DMS79 (cell line): ENCODE results near the gene NHS.

Experiments used
- DNase-seq: peaks from one replicate; lab custom pipeline; 2025; lab: John Stamatoyannopoulos, UW

NHS gene

DNA sequence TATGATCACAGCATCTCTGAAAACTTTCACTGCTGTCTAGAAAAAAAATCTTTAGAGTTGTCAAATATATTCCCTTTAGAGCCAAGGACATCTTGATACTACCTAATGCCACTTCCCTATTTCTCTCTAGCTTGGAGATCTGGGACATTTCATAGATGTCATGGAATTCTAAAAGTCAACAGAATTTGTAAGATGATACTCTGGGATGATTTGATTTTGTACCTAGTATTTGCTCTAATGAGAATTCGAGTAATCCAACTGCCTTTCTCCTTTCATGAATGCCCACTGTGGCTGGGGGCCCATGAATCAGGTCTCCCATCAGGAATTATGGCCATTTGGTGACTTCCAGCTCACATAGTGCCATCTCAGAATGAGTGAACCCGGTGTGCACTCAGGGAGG is 73.2 kb downstream of the NHS start:
- DNase-seq, result no peak

DNA sequence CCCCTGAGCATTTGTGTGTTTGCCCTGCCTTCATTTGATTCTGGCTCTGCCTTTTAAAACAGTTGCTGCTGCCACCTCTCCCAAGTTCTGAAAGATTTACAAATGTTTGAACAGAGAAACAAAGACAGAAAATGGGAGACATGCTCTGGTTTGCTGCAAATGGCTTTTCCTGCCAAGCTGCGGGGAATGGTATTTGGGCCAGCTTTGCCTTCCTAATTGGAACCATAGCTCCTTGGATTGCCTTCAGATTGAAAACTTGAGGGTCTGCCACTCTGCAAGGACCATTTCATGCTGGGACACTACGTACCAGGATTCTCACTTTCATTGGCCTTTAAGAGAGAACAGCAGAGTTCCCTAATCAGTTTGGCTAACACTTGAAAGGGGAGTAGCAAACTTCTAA is 74.9 kb downstream of the NHS start:
- DNase-seq, result no peak

DNA sequence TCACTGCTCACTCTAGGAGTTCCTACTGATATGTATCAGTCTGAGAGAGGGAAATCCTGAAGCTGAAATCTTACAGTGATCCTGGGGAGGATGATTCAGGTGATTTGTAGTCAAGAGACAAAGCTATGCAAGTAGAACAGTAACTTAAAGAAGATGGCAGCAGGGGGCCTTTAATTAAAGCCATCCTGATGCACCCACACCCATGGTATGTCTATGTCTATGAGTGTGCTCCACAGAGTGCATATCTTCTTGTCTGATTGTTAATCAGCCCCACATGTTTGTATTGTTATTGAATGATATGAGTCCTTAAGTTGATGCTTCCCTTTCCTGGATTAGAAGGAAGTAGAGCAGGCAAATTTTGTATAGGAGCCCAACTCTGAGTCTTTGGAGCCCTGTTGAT is 78.8 kb downstream of the NHS start:
- DNase-seq, result no peak

DNA sequence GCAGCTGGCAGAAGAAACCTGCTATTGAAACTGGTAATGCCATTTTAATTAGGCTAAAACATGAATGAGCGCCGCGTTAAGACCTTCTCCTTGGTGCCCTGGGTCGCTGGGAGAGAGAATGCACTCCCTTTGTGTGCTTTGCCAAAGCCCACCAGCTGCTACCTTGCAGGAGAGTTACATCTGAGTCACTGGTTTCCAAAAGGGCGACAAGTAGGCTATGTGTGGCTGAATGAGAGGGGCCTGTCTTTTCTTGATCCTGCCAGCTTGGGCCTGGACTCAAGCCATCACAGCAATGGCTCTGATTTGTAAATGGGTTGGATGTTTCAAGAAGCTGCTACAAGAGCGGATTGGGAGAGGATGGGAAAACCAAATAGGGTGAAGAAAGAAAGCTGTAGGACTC is 81.5 kb downstream of the NHS start:
- DNase-seq, result no peak

- no peak for DNase-seq
Measured at GRCh38 chrX:17459008-17459611, 84.1 kb downstream of the NHS start.

DNA sequence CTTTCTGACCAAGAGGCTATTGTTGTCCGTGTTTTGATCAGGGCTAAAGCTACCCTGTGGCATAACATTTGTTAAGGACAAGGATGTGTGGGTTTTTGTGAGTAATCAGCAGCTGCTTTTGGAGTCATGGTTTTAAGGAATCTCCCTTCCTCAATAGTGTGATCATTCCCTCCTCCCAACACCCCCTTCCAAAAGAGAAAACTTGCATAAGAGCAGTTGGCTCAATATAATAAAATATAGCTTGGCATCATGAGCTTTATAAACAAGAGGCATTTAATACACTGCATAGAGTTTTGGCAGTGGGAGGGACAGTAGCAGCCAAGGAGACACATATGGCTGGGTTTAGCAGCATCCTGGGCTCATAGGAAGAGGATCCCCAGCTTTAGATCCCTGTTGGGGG is 84.7 kb downstream of the NHS start:
- DNase-seq, result no peak

GRCh38 chrX:17462881-17463280 is 87.9 kb downstream of the NHS start:
- no peak for DNase-seq

DNA sequence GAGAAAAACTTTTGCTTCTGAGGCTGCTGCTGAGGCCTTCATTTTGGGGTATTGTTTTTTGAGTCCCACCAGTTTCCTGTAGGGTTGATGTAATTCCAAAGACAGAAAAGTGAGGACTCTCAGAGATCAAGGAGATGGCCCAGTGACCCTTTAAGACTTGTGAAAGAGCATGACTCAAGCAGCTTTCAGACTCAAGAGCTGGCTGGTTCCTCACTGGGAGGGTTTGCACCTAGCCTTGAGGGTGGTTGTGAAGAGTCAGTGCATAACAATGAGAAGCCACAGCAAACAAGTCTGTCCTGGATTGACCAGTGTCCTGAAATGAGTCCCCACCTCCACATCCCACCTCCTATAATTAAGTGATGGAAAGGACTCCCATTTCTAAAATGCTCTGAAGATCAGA is 89.2 kb downstream of the NHS start:
- DNase-seq, result no peak

GRCh38 chrX:17465201-17465600 is 90.2 kb downstream of the NHS start:
- DNase-seq, result no peak

DNA sequence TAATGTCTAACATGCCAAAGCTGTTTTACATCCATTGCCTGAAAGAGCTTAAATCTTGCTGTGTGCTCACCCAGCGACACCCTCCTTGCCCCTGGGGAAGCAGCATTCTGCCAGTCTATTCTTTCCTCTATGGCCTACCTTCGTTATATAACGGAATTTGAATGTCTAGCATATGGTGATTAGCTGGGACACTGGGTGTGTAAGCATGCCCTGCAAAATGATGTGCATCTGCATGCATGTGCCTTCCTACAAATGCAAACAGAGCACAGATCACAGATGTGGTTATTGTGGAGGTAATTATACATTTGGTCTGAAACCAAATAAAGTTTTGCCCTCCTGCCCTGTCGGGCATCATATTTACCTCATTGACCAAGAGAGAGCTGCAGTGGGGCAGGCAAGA is 90.8 kb downstream of the NHS start:
- no peak for DNase-seq

- no peak for DNase-seq
Measured at GRCh38 chrX:17470136-17470535, 95.1 kb downstream of the NHS start.

GRCh38 chrX:17471121-17471520 is 96.1 kb downstream of the NHS start:
- no peak for DNase-seq

- DNase-seq, result no peak
Measured at GRCh38 chrX:17471861-17472260, 96.9 kb downstream of the NHS start.

DNA sequence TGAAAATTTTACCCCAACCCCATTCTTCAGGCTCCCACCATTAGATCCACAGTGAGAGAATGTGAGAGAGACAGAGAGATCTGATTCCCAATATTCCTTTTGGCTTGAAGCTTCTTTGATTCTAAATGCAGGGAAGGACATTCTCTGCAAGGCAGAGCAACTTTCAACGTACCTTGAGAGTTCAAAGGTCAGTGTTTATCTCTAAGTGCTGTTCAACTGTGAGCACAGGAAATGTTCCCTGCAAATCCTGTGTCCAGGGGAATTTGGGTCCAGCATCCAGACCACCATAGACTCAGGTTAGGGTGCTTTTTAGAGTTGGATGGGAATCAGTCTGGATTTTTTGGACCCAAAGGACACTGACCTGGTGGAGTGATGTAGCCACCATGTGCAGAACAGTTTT is 97.4 kb downstream of the NHS start:
- DNase-seq, result no peak

- no peak for DNase-seq
Measured at GRCh38 chrX:17473021-17473420, 98.0 kb downstream of the NHS start.

- DNase-seq, result no peak
Measured at GRCh38 chrX:17474892-17475291, 99.9 kb downstream of the NHS start.

DNA sequence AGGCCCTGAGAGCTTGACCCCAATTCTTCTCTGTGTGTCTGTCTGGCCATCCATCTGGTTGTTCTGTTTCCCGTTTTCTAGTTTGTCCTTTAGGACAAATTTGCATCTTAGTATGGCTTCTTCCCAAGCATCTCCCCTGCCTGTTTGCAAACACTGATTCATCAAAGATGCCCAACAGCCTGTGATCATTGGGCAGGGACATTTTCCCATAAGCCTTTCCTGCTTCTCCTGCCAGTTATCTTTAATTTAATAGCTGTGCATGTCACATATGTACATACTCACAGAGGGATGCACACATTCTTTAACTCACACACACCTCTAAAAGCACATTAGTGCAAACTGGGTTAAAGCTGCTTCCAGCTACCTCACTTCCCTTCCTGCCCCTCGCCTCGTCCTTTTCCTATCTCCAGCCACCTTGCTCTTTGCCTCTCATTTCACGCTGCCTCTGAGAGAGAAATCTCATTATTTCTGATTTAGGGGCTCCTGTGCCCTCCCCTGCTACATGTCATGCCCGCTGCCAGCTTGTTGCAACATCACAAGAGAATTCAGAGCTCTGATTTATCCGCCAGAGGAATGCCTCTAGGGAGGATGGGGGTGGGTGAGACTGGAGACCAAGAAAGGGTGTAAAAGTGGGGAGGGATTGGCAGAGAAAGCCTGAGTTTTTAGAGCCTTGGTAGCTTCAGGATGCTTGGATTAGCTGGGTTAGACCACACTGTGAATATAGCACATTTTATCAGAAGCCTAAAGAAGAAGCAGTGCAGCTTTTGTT is 100.6 kb downstream of the NHS start:
- no peak for DNase-seq

DNA sequence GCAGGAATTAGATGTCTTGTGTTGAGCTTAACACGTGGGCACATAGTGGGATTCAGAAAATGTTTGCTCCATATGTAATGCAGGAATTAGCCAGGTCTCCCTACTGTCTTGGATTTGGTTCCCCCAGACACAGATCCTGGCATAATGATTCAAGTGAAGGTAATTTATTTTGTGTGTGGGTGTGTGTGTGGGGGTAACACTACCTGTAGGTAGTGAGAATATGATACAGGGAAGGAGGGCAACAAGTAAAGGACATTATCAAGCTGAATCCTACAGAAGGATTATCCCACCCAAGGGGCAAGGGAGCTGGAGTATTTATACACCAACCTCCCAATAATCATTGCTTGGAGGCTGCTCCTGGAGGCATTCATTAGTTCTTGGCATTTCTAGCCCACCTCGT is 101.4 kb downstream of the NHS start:
- DNase-seq, result no peak

DNA sequence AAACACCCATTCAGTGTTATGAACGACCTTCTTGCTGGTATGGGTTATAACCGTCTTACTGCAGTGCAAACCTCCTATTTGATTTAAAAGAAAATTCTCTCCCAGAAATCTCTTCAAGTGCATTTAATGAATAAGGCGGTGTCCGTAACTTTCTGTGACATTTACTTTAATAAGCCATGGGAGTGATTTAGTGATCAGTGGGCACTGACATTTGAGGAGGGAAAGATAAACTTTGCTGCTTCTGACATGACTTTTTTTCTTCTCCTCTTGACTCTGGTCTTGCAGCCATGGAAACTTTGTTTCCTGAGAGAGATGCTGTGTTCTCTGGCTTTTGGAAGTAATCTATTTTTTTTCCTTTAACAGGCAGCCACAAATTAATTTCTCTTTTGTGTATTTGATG is 106.1 kb downstream of the NHS start:
- no peak for DNase-seq

GRCh38 chrX:17484592-17484991 is 109.6 kb downstream of the NHS start:
- no peak for DNase-seq

GRCh38 chrX:17485391-17485790 is 110.4 kb downstream of the NHS start:
- no peak for DNase-seq

DNA sequence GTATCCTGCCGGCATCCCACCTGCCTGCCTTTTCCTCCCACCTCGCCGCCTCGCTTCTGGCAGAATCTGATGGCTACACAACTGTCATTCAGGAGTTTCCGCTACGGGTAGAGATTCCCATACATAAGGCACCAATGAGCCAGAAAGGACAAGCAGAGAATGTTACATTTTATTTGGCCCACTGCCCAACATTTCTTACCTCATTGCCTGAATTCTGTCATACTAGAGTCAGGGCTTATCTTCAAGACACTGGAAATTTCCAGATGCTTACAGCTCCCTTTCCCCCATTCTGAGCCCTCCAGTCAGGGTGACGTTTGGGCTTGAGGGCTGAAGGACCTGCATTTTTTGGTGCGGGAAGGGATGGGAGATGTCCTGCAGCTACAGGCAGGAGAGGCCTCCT is 113.0 kb downstream of the NHS start:
- DNase-seq, result no peak

DNA sequence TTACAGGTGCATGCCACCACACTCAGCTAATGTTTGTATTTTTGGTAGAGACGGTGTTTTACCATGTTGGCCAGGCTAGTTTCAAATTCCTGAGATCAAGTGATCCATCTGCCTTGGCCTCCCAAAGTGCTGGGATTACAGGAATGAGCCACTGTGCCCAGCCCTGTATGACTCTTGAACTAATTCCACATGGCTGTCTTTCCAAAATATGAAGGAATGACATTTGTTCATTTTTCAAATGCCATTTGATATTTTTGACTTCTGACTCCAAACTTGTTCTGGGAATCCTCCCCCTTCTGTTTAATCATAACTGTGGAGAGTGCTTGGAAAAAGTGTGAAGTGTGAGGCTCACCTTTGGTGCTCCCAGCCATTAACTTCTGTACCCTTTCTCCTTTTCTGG is 119.2 kb downstream of the NHS start:
- DNase-seq, result no peak

- no peak for DNase-seq
Measured at GRCh38 chrX:17495052-17495451, 120.1 kb downstream of the NHS start.
